ENCODE data around the gene CAB39. TPM values are rescaled to one million over a fixed set of nuclear protein-coding genes. Genes with fewer than 3 reads are reported as not detected.

CAB39 gene
- total and polyA plus RNA-seq, 2 donors (not counting 3 experiments of a cell fraction or from before 2014, with no cell fraction given) = 25.7 to 53.7 TPM

DNA sequence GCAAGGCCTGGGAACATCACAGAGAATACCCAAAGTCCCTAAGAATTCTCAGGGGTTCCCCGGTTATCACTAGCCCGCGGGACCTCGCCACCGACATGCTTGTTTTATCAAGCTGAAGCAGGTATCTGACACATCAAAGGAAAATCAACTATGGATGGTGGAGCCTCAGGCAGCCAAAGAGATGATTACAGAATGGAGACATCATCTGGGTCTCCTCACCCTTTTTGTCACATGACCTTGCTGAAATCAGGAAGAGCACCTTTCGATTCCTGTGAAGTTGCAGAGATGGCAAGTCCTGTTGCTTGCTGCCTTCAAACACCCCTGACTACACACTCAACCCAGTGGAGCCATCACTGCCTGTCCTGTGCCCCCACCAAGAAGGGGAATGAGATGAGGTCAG lies 19.2 kb upstream of the CAB39 start:
- ChIA-PET POLR2A (no interaction called here), CTCF (interaction anchor here (1.0 kb wide), 1 partner anchor 8 kb away, joined by 3 read pairs; no protein-coding TSS in a partner anchor)
- H3K27me3 ChIP-seq (ENCODE audit: control insufficient read depth in 2 of 2, insufficient read depth in 2 of 2, low read length in 2 of 2) = peaks cover 0 to 4% of the 10 kb centered on the region in 2 experiments
- no peaks in the 10 kb centered on the region for H3K36me3 ChIP-seq (ENCODE audit: control insufficient read depth in 2 of 2, extremely low read depth in 1 of 2, insufficient read depth in 2 of 2, low read length in 2 of 2)
- TF ChIP-seq FOS (IDR thresholded peaks at IDR 0.05; ENCODE audit: borderline replicate concordance, insufficient read depth, low read length) (no peak), POLR2AphosphoS5 (IDR thresholded peaks at IDR 0.05; ENCODE audit: insufficient read depth, low read depth, low read length) (no peak), POLR2A (IDR thresholded peaks at IDR 0.05; ENCODE audit: low read depth, low read length) (no peak), EZH2 (IDR thresholded peaks at IDR 0.05; ENCODE audit: borderline replicate concordance, low read depth, low read length, severe bottlenecking) (no peak), JUN (IDR thresholded peaks at IDR 0.05; ENCODE audit: borderline replicate concordance, insufficient read depth, insufficient read length, low read depth) (no peak), GATA2 (IDR thresholded peaks at IDR 0.05; ENCODE audit: insufficient read depth, insufficient read length, low read depth, low read length) (no peak), MYC (IDR thresholded peaks at IDR 0.05; ENCODE audit: low read depth, low read length) (no peak)
- TF ChIP-seq, protein P1, sequence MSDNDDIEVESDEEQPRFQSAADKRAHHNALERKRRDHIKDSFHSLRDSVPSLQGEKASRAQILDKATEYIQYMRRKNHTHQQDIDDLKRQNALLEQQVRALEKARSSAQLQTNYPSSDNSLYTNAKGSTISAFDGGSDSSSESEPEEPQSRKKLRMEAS (IDR thresholded peaks at IDR 0.05; ENCODE audit: insufficient read depth, insufficient read length) = no peak
- TF ChIP-seq, protein P2, sequence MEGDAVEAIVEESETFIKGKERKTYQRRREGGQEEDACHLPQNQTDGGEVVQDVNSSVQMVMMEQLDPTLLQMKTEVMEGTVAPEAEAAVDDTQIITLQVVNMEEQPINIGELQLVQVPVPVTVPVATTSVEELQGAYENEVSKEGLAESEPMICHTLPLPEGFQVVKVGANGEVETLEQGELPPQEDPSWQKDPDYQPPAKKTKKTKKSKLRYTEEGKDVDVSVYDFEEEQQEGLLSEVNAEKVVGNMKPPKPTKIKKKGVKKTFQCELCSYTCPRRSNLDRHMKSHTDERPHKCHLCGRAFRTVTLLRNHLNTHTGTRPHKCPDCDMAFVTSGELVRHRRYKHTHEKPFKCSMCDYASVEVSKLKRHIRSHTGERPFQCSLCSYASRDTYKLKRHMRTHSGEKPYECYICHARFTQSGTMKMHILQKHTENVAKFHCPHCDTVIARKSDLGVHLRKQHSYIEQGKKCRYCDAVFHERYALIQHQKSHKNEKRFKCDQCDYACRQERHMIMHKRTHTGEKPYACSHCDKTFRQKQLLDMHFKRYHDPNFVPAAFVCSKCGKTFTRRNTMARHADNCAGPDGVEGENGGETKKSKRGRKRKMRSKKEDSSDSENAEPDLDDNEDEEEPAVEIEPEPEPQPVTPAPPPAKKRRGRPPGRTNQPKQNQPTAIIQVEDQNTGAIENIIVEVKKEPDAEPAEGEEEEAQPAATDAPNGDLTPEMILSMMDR (IDR thresholded peaks at IDR 0.05; ENCODE audit: extremely low read depth in 1 of 2, insufficient read depth in 1 of 2, low read depth in 1 of 2, low read length in 2 of 2) = no peak
- H4K20me1 ChIP-seq (replicated peaks; ENCODE audit: control insufficient read depth, extremely low read depth, insufficient read depth, low read length) = no peaks in the 10 kb centered on the region
- DNase-seq (ENCODE audit: low read depth, low spot score) (no peak), FAIRE-seq (no peak)
- intact Hi-C loops (cut with micrococcal nuclease) (no loop called here), dilution Hi-C loops (cut with MboI; ENCODE audit: extremely low pct_ligation_motif_present, low sequenced_read_pairs) (no loop called here)
- no peak overlapping the region for H3K27ac ChIP-seq (ENCODE audit: insufficient read depth, low read depth, low read length)
- no TSS peak for BruUV-seq (replicated peaks)
- H3K4me2 ChIP-seq (ENCODE audit: insufficient read depth, low read length) = no peak overlapping the region
- H2AFZ ChIP-seq (ENCODE audit: low read depth, low read length) = no peak overlapping the region
- H3K9ac ChIP-seq (replicated peaks; ENCODE audit: extremely low read depth, insufficient read depth, low read length) = no peak overlapping the region
- no peak overlapping the region for H3K4me3 ChIP-seq (replicated peaks in 1 of 3; ENCODE audit: insufficient read depth in 1 of 3, low read depth in 1 of 3, low read length in 3 of 3)
- H3K9me1 ChIP-seq (replicated peaks; ENCODE audit: control insufficient read depth, extremely low read depth, insufficient read depth, low read length) = no peaks in the 10 kb centered on the region
- no peaks in the 10 kb centered on the region for H3K9me3 ChIP-seq (replicated peaks; ENCODE audit: control insufficient read depth, insufficient read depth, low read length)
- H3K4me1 ChIP-seq (ENCODE audit: control insufficient read depth, extremely low read depth, insufficient read depth, low read length) = no peaks in the 10 kb centered on the region
- no peaks in the 10 kb centered on the region for H3K79me2 ChIP-seq (ENCODE audit: control insufficient read depth, insufficient read depth, low read length)

All from endothelial cell of umbilical vein (primary cell).